IgD-negative memory B cell (primary cell): ENCODE results near the gene UFD1. TPM values are rescaled to one million over a fixed set of nuclear protein-coding genes. Genes with fewer than 3 reads are reported as not detected.

Experiments used
- H3K27ac Mint-ChIP-seq, 3 donors: one replicate each; pipeline ENCODE4 v1.8.0; 2020 to 2022; ENCODE audit warnings: mild to moderate bottlenecking in 3 of 3, mixed read lengths in 3 of 3, moderate library complexity in 1 of 3
- H3K27me3 Mint-ChIP-seq: one replicate; pipeline ENCODE4 v1.8.0; 2021; ENCODE audit warnings: mixed read lengths
- H3K36me3 Mint-ChIP-seq: one replicate; pipeline ENCODE4 v1.8.0; 2020; ENCODE audit warnings: mild to moderate bottlenecking, mixed read lengths
- H3K4me1 Mint-ChIP-seq, 3 donors: one replicate each; pipeline ENCODE4 v1.8.0; 2020 to 2022; ENCODE audit warnings: mixed read lengths in 3 of 3, mild to moderate bottlenecking in 1 of 3
- H3K4me3 Mint-ChIP-seq, 4 donors: one replicate each; pipeline ENCODE4 v1.8.0; 2020 to 2022; ENCODE audit warnings: mild to moderate bottlenecking in 4 of 4, mixed read lengths in 4 of 4, moderate library complexity in 3 of 4
- H3K9me3 Mint-ChIP-seq, 3 donors: one replicate each; pipeline ENCODE4 v1.8.0; 2020 to 2021; ENCODE audit warnings: mixed read lengths in 3 of 3, mild to moderate bottlenecking in 1 of 3
- polyA plus RNA-seq: library from polyadenylated mRNA; unstranded; fragments of 300-500 nt; fragmentation: Illumina TruSeq; gene quantifications from one replicate; pipeline ENCODE4 v1.2.3, GENCODE V29; 2021

UFD1 gene
- polyA plus RNA-seq, 1 donor from 2014 or later: 52.1 TPM

GRCh38 chr22:19494001-19494560 is 15.1 kb upstream of the UFD1 start:
- no peak overlapping the region for H3K4me3 Mint-ChIP-seq
- H3K4me1 Mint-ChIP-seq: peaks cover 0 to 2% (median 1%) of the 10 kb centered on the region in 3 donors

GRCh38 chr22:19492504-19493174 is 13.6 kb upstream of the UFD1 start:
- Mint-ChIP-seq H3K9me3 (no peaks in the 10 kb centered on the region), H3K36me3 (no peaks in the 10 kb centered on the region), H3K4me3 (no peak overlapping the region), H3K27ac (peak overlapping the region in 1 of 3 donors; percentile 6), H3K4me1 (peaks cover 0 to 2% (median 1%) of the 10 kb centered on the region in 3 donors), H3K27me3 (no peaks in the 10 kb centered on the region)

More at GRCh38 chr22:19494001-19494560, 15.1 kb upstream of the UFD1 start:
- Mint-ChIP-seq H3K36me3 (no peaks in the 10 kb centered on the region), H3K27ac (no peak overlapping the region), H3K27me3 (no peaks in the 10 kb centered on the region), H3K9me3 (no peaks in the 10 kb centered on the region)

GRCh38 chr22:19490628-19491230 is 11.7 kb upstream of the UFD1 start:
- Mint-ChIP-seq H3K27me3 (no peaks in the 10 kb centered on the region), H3K4me3 (no peak overlapping the region), H3K4me1 (peaks cover 0 to 2% (median under 1%) of the 10 kb centered on the region in 3 donors), H3K27ac (no peak overlapping the region), H3K36me3 (no peaks in the 10 kb centered on the region), H3K9me3 (no peaks in the 10 kb centered on the region)

- Mint-ChIP-seq H3K36me3 (no peaks in the 10 kb centered on the region), H3K4me1 (peaks cover 0 to 2% (median 0%) of the 10 kb centered on the region in 3 donors), H3K27ac (peak overlapping the region in 1 of 3 donors; percentile 34), H3K27me3 (no peaks in the 10 kb centered on the region), H3K9me3 (no peaks in the 10 kb centered on the region), H3K4me3 (no peak overlapping the region)
These were observed 10.2 kb upstream of the UFD1 start for GRCh38 chr22:19488884-19489843.

- Mint-ChIP-seq H3K27ac (no peak overlapping the region), H3K9me3 (no peaks in the 10 kb centered on the region), H3K4me1 (peaks cover 0 to 2% (median 0%) of the 10 kb centered on the region in 3 donors), H3K36me3 (no peaks in the 10 kb centered on the region), H3K27me3 (no peaks in the 10 kb centered on the region), H3K4me3 (no peak overlapping the region)
These were observed 9.3 kb upstream of the UFD1 start for GRCh38 chr22:19488285-19488684.

GRCh38 chr22:19483481-19484244 is 4.7 kb upstream of the UFD1 start:
- Mint-ChIP-seq H3K27ac (no peak overlapping the region), H3K4me1 (peaks cover 6 to 10% (median 7%) of the 10 kb centered on the region in 3 donors), H3K27me3 (no peaks in the 10 kb centered on the region), H3K36me3 (no peaks in the 10 kb centered on the region), H3K4me3 (peak overlapping the region in 1 of 4 donors; percentile 37), H3K9me3 (no peaks in the 10 kb centered on the region)

GRCh38 chr22:19482297-19482696 is 3.3 kb upstream of the UFD1 start:
- H3K27ac Mint-ChIP-seq: no peak overlapping the region
- H3K4me3 Mint-ChIP-seq: no peak overlapping the region
- H3K27me3 Mint-ChIP-seq: no peaks in the 10 kb centered on the region
- peaks cover 14 to 20% (median 17%) of the 10 kb centered on the region in 3 donors for H3K4me1 Mint-ChIP-seq
- H3K36me3 Mint-ChIP-seq: no peaks in the 10 kb centered on the region
- H3K9me3 Mint-ChIP-seq: no peaks in the 10 kb centered on the region

GRCh38 chr22:19480789-19481188 is 1.8 kb upstream of the UFD1 start:
- H3K27me3 Mint-ChIP-seq: no peaks in the 10 kb centered on the region
- H3K27ac Mint-ChIP-seq: peak overlapping the region in 1 of 3 donors; percentile 99
- H3K4me3 Mint-ChIP-seq: peak overlapping the region in 2 of 4 donors; percentile 9 to 95
- H3K9me3 Mint-ChIP-seq: no peaks in the 10 kb centered on the region
- peaks cover 21 to 28% (median 22%) of the 10 kb centered on the region in 3 donors for H3K4me1 Mint-ChIP-seq
- H3K36me3 Mint-ChIP-seq: no peaks in the 10 kb centered on the region

- Mint-ChIP-seq H3K36me3 (no peaks in the 10 kb centered on the region), H3K27ac (peak overlapping the region in 1 of 3 donors; percentile 99), H3K9me3 (no peaks in the 10 kb centered on the region)
These were observed 1.2 kb upstream of the UFD1 start for GRCh38 chr22:19480173-19480568.

GRCh38 chr22:19479355-19480172 is 571 bp upstream of the UFD1 start, which contains the start of gene CDC45:
Gene CDC45, plus strand, starts transcription at chr22:19479920. Its CDS starts 49 bp downstream, at chr22:19479969.
- peak within 1 kb of the TSS; percentile 99 to 100 (median 100) for H3K27ac Mint-ChIP-seq
- peak within 1 kb of the TSS; percentile 90 to 99 (median 96) for H3K4me3 Mint-ChIP-seq
- no peaks in the 10 kb centered on the region for H3K27me3 Mint-ChIP-seq
- H3K36me3 Mint-ChIP-seq: no peaks in the 10 kb centered on the region
- no peaks in the 10 kb centered on the region for H3K9me3 Mint-ChIP-seq
- peaks cover 21 to 31% (median 22%) of the 10 kb centered on the region in 3 donors for H3K4me1 Mint-ChIP-seq

More at GRCh38 chr22:19480173-19480568, 1.2 kb upstream of the UFD1 start:
- H3K4me1 Mint-ChIP-seq: peaks cover 21 to 31% (median 22%) of the 10 kb centered on the region in 3 donors
- peak overlapping the region; percentile 90 to 99 (median 96) for H3K4me3 Mint-ChIP-seq
- H3K27me3 Mint-ChIP-seq: no peaks in the 10 kb centered on the region

- Mint-ChIP-seq H3K27ac (peak overlapping the region; percentile 14 to 100 (median 99)), H3K27me3 (no peaks in the 10 kb centered on the region), H3K36me3 (no peaks in the 10 kb centered on the region), H3K4me3 (peak overlapping the region; percentile 75 to 95 (median 92)), H3K9me3 (no peaks in the 10 kb centered on the region), H3K4me1 (peaks cover 21 to 31% (median 22%) of the 10 kb centered on the region in 3 donors)
These were observed 720 bp downstream of the UFD1 start for GRCh38 chr22:19478045-19478900.

- Mint-ChIP-seq H3K27me3 (no peaks in the 10 kb centered on the region), H3K36me3 (no peaks in the 10 kb centered on the region), H3K27ac (peak overlapping the region in 2 of 3 donors; percentile 13 to 99), H3K9me3 (no peaks in the 10 kb centered on the region), H3K4me1 (peaks cover 21 to 31% (median 22%) of the 10 kb centered on the region in 3 donors), H3K4me3 (peak overlapping the region; percentile 75 to 95 (median 92))
These were observed 1.5 kb downstream of the UFD1 start for GRCh38 chr22:19477321-19478044.
